HG03025 (cell line): Measurements from ENCODE around the gene ASB10.

ENCODE experiments used
- ATAC-seq: cut with Tn5 transposase; IDR thresholded peaks from one replicate; pipeline ENCODE4 v1.9.1; 2021; ENCODE audit warnings: mild to moderate bottlenecking, moderate library complexity; ENCODE audit not compliant: unreplicated experiment, low FRiP score

ASB10 gene, protein sequence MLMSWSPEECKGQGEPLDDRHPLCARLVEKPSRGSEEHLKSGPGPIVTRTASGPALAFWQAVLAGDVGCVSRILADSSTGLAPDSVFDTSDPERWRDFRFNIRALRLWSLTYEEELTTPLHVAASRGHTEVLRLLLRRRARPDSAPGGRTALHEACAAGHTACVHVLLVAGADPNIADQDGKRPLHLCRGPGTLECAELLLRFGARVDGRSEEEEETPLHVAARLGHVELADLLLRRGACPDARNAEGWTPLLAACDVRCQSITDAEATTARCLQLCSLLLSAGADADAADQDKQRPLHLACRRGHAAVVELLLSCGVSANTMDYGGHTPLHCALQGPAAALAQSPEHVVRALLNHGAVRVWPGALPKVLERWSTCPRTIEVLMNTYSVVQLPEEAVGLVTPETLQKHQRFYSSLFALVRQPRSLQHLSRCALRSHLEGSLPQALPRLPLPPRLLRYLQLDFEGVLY

DNA sequence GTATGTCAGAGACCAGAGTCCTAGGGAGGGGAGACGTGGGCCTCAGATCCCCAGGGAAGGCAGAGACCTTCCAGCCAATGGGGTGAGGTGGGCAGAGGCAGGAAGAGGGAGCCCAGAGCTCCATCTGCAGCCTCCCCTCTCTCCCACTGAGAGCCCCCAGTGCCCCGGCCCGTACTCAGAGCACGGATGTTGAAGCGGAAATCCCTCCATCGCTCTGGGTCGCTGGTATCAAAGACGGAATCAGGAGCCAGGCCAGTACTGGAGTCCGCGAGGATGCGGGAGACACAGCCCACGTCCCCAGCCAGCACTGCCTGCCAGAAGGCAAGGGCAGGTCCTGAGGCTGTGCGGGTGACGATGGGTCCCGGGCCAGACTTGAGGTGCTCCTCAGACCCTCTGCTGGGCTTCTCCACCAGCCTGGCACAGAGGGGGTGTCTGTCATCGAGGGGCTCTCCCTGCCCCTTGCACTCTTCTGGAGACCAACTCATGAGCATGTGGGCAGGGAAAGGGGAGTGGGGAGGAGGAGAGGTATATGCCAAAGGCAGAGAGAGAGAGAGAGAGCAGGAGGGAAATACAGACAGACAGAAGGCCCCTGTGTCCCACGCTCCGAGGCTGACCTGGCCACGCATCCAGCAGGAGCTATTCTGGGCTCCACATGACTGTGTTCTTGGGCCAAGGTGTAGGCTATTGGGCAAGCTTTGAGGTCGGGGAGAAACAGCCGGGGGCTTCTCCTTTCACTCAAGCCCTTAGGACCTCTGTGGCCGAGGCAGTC, at the start of gene ASB10:
ASB10 (minus strand) TSS at position 611 of the 769 bp plus-strand sequence; CDS start at position 491, 120 bp downstream.
- ATAC-seq = no peak

GRCh38 chr7:151236406-151236805, 49.4 kb upstream of the ASB10 start:
- ATAC-seq = no peak

DNA sequence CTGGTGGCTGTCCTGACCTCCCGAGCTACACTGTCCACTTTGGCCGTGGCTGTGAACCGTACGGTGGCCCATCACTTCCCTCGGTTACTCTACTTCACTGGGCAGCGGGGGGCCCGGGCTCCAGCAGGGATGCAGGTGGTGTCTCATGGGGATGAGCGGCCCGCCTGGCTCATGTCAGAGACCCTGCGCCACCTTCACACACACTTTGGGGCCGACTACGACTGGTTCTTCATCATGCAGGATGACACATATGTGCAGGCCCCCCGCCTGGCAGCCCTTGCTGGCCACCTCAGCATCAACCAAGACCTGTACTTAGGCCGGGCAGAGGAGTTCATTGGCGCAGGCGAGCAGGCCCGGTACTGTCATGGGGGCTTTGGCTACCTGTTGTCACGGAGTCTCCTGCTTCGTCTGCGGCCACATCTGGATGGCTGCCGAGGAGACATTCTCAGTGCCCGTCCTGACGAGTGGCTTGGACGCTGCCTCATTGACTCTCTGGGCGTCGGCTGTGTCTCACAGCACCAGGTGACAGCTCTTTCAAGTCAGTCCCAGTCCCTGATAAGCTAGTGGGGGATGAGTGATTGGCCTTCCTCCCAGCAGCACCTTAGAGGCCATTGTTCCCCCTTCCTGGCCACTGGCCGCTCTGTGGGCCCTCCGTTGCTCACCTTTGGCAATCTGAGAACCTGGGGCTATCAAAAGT, 48.2 kb upstream of the ASB10 start:
- no peak for ATAC-seq

GRCh38 chr7:151233804-151234203, 46.8 kb upstream of the ASB10 start:
- no peak for ATAC-seq

- no peak for ATAC-seq
Observed at GRCh38 chr7:151232917-151233701, 46.1 kb upstream of the ASB10 start.

DNA sequence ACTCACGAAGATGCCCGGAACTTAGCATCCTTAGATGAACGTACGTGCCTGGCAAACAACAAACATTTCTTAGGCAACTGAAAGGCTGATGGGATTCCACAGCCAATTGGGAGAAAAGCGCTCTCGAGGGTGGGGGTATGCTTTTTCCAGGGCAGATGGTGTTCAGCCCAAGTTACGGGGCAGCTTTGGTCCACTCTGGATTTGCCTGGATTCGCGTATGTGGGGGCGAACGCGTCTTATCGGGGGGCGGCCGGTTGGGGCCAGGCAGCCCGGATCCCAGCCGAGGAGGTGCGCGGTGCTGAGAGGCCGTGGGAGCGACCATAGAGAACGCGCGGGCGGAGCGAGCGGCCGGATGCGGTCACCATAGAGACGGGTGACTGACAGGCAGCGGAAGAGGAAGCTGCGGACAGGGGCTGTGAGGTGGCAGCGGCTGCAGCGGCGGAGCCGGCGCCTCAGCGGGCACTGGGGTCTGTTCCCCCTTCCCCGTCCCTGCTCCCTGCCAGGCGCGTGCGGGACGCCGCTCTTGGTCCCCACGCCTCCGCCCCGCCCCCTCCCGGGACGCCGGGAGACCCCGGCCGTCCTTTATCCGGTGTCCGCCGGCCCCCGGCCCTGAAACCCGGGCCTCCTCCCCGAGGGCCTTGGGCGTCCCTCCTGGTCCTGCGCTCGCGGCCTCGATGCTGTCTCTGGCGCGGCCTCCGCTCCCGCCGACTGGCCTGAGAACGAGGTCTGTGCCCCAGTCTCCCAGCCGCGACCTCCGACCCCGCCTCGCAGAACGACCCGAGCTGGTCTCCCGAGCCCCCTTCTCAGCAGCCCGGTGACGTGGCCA, 45.3 kb upstream of the ASB10 start, which contains the start of gene CHPF2:
CHPF2 (plus strand) TSS at position 393 of the 826 bp plus-strand sequence. CDS start 1,529 bp downstream, outside the sequence.
- peak; percentile 97 for ATAC-seq

- no peak for ATAC-seq
Observed at GRCh38 chr7:151231080-151231479, 44.0 kb upstream of the ASB10 start.

DNA sequence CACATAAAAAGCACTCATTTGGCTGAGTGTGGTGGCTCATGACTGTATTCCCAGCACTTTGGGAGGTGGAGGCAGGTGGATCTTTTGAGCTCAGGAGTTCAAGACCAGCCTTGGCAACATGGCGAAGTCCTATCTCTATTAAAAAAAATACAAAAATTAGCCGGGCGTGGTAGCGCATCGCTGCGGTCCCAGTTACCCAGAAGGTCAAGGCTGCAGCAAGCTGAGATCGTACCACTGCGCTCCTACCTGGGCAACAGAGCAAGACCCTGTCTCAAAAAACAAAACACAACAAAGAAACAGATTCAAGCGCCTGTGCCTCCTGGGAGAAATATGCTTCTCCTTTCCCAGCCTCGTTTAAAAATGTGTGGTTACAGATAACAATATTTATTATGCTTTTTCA, 42.2 kb upstream of the ASB10 start:
- no peak for ATAC-seq

DNA sequence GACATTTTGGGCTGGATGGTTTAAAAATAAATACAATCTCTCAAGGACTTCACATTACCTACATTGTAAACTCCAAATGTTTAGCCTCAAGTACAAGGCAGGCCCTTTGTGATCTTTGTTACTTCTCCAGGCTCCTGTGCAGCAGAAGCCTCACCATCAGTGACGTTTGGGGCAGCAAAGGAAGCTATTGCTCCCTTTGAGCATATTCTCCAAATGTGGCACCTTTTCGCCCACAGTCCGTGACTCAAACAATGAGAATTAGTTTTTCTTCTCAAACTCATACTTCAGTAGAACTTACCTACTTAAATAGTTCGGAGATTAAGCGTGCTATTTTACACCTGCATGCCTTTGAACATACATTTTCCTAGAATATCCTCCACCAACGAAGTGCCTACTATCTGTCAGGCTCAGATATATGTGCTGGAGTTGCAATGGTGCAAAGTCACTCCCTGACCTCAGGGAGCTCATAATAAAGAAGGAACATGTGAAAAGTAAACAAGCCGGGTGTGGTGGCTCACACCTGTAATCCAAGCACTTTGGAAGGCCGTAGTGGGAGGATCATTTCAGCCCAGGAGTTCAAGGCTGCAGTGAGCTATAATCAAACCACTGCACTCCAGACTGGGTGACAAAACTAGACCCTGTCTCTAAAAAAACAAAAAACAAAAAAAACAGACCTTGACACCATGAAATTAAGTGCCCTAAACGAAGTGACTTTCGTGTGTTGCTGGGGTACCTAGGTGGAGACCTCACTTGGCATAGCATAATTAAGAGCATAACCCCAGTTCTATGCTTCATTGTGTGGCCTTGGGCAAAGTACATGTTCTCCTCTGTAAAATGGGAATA, 41.2 kb upstream of the ASB10 start:
- ATAC-seq = no peak

DNA sequence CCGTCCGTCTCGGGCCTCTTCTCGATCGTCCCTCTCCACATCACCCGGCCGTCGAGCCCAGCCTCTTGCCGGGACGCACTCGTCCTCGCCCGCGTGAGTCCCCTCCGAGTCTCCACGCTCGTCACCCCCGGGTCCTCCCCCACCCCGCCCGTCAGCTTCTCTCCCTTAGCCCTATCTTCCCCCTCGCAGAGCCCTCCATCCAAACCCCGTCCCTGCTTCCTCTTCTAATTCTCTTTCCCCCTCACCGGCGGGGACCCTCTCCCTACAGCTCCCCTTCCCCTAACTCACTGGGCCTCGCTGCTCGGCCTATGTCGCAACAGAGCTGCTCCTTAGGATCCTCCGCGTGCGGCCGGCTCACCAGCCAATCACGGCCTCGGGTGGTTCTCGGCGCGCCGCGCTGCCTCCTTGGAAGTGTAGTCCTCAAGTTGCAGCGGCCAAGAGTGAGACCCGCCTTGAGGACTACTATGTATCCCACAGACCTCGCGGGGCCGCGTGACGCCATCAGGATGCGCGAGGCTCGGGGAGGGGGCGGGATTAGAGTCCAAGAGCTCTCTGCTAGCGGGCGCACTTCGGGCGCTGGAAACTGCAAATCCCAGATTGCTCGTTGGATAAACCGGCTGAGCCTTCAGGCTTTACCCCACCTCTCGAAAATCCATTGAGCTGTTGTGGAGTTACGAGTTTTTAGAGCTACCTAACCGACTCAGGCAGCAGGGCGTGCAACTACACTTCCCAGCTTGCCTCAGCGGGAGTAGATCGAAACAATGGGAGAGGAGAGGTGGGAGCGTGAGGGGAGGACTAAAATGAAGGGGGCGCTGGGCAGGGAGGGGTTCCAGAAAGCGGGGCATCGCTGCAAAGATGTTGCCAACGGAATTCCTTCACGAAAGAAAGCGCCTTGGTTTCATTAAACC, 40.1 kb upstream of the ASB10 start, which contains the start of gene ABCF2:
ABCF2 (minus strand) TSS at position 331 of the 908 bp plus-strand sequence. CDS start 747 bp downstream, outside the sequence.
- ATAC-seq = peak; percentile 99

DNA sequence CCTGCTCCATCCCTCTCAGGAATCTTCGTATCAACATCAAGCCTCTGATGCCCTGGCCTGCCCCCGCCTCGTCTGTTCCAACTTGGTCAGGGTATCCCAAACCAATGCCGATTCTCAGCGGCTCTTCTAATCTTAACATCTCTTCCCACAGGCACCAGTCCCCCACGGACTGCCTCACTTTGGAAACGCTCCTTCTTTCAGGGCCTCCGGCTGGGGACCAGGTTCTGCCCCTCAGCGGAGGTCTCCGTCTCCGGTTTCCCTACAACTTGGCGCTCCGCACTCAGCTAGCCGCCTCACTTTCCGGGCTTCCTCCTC, 39.5 kb upstream of the ASB10 start:
- no peak for ATAC-seq

DNA sequence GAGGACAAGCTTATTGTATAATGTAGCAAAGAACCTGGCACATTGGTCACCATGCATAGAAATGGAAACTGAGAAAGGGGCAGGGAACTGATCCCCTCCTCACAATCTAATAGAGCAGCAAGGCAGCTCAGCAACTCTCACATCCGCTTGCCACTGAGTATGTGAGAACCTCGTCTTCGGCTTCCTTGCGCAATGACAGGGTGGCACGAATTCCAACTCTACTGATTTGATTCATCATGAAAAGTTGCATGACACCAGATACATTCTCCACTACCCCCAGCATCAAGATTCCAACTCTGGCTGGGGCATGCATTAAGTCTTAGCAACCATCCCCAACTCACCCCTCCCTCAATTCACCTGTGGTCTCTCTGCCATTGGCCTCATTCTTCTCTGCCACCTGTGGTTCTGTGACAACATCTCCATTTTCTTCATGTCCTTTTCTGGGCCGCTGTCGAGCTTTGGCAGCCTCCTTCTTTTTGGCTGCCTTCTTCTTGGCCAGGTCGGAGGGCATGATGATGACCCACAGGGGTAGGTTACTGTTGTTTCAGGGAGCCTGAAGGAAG, 39.0 kb upstream of the ASB10 start:
- ATAC-seq = no peak

- no peak for ATAC-seq
Observed at GRCh38 chr7:151223728-151224127, 36.7 kb upstream of the ASB10 start.

DNA sequence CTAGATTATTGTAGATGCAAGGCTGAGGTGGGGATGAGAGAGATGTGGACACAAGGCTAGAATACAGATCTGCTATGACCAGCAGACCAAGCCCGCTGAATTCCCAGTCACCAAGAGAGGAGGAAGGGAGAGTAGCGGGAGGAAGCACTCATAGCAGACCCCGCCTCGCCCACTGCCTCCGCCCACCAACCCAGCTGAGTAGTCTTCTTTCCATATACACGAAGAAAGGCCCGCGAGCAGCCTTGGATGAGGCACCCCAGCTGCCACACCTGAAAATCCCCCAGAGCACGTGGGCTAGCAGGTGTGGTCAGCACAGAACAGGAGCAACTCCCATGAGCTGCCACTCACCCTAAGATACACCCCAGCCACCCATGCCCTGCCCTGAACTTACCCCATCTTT, 31.1 kb upstream of the ASB10 start:
- no peak for ATAC-seq

DNA sequence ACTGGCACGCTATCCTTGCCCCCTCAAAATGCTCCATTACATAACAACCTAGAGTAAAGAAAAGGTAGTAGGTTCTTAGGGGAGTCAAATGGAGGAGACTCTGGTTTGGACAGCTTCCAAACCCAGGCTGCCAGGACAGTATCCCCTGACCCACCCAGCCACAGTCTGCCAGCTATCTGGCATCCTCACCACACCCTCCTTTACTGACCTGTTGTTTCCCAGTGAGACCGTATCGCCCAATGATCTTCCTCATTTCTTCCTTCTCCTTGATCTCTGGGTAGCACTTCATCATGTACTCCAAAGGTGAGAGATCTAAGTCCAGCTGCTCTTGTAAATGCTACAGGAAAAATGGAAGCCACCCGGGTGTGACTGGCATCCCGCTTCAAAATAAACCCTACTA, 28.3 kb upstream of the ASB10 start:
- ATAC-seq = no peak

GRCh38 chr7:151213826-151214225, 26.8 kb upstream of the ASB10 start:
- no peak for ATAC-seq

GRCh38 chr7:151212626-151213025, 25.6 kb upstream of the ASB10 start:
- ATAC-seq = no peak
